ENCODE results near the gene DDX39B.

- TF ChIP-seq POLR2A (IDR thresholded peaks at IDR 0.05) (no peak), EP300 (IDR thresholded peaks at IDR 0.05) (no peak), POLR2AphosphoS5 (IDR thresholded peaks at IDR 0.05) (no peak)
- TF ChIP-seq, protein P1, sequence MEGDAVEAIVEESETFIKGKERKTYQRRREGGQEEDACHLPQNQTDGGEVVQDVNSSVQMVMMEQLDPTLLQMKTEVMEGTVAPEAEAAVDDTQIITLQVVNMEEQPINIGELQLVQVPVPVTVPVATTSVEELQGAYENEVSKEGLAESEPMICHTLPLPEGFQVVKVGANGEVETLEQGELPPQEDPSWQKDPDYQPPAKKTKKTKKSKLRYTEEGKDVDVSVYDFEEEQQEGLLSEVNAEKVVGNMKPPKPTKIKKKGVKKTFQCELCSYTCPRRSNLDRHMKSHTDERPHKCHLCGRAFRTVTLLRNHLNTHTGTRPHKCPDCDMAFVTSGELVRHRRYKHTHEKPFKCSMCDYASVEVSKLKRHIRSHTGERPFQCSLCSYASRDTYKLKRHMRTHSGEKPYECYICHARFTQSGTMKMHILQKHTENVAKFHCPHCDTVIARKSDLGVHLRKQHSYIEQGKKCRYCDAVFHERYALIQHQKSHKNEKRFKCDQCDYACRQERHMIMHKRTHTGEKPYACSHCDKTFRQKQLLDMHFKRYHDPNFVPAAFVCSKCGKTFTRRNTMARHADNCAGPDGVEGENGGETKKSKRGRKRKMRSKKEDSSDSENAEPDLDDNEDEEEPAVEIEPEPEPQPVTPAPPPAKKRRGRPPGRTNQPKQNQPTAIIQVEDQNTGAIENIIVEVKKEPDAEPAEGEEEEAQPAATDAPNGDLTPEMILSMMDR (IDR thresholded peaks at IDR 0.05): no peak
These were observed 31.7 kb upstream of the DDX39B start for GRCh38 chr6:31573239-31574105.

Data from suprapubic skin (tissue), 4 donors.